Measurements from ENCODE around the gene IGSF8. TPM values are rescaled to one million over a fixed set of nuclear protein-coding genes. Genes with fewer than 3 reads are reported as not detected.

The IGSF8 gene
- total RNA-seq, 4 donors from 2014 or later: 5.4 to 41.4 (median 26.9) TPM

- Histone ChIP-seq H3K27ac (no peak overlapping the region), H3K4me1 (peaks cover 0 to 3% of the 10 kb centered on the region in 2 donors), H3K4me3 (no peak overlapping the region), H3K36me3 (no peaks in the 10 kb centered on the region), H3K9me3 (no peaks in the 10 kb centered on the region), H3K27me3 (no peaks in the 10 kb centered on the region)
- TF ChIP-seq POLR2A (IDR thresholded peaks at IDR 0.05) (no peak), CTCF (IDR thresholded peaks at IDR 0.05) (no peak)
- intact Hi-C loops (cut with DNase I; ENCODE audit: low total_unique reads): no loop called here
- DNase-seq: no peak
Observed at GRCh38 chr1:160105155-160105554, 6.7 kb upstream of the IGSF8 start.

GRCh38 chr1:160104486-160104885 lies 6.1 kb upstream of the IGSF8 start:
- no peaks in the 10 kb centered on the region for H3K9me3 ChIP-seq
- H3K4me1 ChIP-seq: peaks cover 0 to 3% of the 10 kb centered on the region in 2 donors
- H3K4me3 ChIP-seq: no peak overlapping the region
- intact Hi-C loops (cut with DNase I; ENCODE audit: low total_unique reads): no loop called here
- no peak for TF ChIP-seq POLR2A (IDR thresholded peaks at IDR 0.05)
- no peak for TF ChIP-seq CTCF (IDR thresholded peaks at IDR 0.05)
- H3K27ac ChIP-seq: no peak overlapping the region
- no peaks in the 10 kb centered on the region for H3K27me3 ChIP-seq
- DNase-seq: no peak
- no peaks in the 10 kb centered on the region for H3K36me3 ChIP-seq

- Histone ChIP-seq H3K4me1 (peaks cover 0 to 7% of the 10 kb centered on the region in 2 donors), H3K9me3 (no peaks in the 10 kb centered on the region), H3K36me3 (no peaks in the 10 kb centered on the region), H3K27me3 (no peaks in the 10 kb centered on the region), H3K27ac (no peak overlapping the region), H3K4me3 (no peak overlapping the region)
- intact Hi-C loops (cut with DNase I; ENCODE audit: low total_unique reads): no loop called here
- TF ChIP-seq POLR2A (IDR thresholded peaks at IDR 0.05): no peak
- TF ChIP-seq CTCF (IDR thresholded peaks at IDR 0.05): no peak
- no peak for DNase-seq
Observed at GRCh38 chr1:160103658-160104408, 5.4 kb upstream of the IGSF8 start.

- H3K27me3 ChIP-seq: no peaks in the 10 kb centered on the region
- TF ChIP-seq CTCF (IDR thresholded peaks at IDR 0.05) (no peak), POLR2A (IDR thresholded peaks at IDR 0.05) (no peak)
- H3K4me1 ChIP-seq: peaks cover 7 to 10% of the 10 kb centered on the region in 2 donors
- no peak for DNase-seq
- no peaks in the 10 kb centered on the region for H3K36me3 ChIP-seq
- no peak overlapping the region for H3K27ac ChIP-seq
- H3K4me3 ChIP-seq: no peak overlapping the region
- intact Hi-C loops (cut with DNase I; ENCODE audit: low total_unique reads): no loop called here
- no peaks in the 10 kb centered on the region for H3K9me3 ChIP-seq
Observed at GRCh38 chr1:160101717-160102522, 3.5 kb upstream of the IGSF8 start.
